HG03342 (cell line): Measurements from ENCODE around the gene MT1G.
"Not testable (repeated sequence)": the region's sequence is repeated elsewhere in the genome, so short reads cannot be mapped to it uniquely, and the experiment has no call there.

ENCODE experiments used
- ATAC-seq: cut with Tn5 transposase; IDR thresholded peaks from one replicate; pipeline ENCODE4 v1.9.1; 2021; ENCODE audit warnings: mild to moderate bottlenecking, moderate library complexity; ENCODE audit not compliant: unreplicated experiment

Gene MT1G

DNA sequence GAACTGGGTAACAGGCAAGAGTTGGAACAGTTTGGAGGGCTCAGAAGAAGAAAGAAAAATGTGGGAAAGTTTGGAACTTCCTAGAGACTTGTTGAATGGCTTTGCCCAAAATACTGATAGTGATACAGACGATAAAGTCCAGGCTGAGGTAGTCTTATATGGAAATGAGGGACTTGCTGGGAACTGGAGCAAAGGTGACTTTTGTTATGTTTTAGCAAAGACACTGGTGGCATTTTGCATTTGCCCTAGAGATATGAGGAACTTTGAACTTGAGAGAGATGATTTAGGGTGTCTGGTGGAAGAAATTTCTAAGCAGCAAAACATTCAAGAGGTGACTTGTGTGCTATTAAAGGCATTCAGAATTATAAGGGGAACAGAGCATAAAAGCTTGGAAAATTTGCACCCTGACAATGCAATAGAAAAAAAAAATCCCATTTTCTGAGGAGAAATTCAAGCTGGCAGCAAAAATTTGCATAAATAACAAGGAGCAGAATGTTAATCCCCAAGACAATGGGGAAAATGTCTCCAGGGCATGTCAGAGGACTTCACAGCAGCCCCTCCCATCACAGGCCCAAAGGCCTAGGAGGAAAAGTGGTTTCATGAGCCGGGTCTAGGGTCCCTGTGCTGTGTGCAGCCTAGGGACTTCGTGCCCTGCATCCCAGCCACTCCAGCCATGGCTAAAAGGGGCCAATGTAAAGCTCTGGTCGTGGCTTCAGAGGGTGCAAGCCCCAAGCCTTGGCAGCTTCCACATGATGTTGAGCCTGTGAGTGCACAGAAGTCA, 46.0 kb downstream of the MT1G start:
- not testable (repeated sequence) for ATAC-seq

DNA sequence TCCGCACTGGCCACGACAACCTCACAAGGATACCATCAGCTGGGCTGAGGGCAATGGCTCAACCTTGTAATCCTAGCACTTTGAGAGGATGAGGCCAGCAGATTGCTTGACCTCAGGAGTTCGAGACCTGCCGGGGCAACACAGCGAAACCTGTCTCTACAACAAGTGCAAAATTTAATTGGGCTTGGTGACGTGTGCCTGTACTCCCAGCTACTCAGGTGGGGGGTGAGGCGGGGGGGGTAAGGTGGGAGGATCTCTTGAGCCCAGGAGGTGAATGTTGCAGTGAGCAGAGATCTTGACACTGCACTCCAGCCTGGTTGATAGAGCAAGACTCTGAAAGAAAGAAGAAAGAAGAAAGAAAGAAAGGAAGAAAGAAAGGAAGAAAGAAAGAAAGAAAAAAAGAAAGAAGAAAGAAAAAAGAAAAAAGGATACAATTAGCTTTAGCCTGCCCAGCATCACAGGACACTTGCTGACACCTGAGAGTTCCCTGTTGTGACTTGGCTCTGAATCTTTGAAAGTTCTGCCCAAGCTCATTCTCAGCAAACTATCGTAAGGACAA, 47.4 kb downstream of the MT1G start:
- no peak for ATAC-seq

DNA sequence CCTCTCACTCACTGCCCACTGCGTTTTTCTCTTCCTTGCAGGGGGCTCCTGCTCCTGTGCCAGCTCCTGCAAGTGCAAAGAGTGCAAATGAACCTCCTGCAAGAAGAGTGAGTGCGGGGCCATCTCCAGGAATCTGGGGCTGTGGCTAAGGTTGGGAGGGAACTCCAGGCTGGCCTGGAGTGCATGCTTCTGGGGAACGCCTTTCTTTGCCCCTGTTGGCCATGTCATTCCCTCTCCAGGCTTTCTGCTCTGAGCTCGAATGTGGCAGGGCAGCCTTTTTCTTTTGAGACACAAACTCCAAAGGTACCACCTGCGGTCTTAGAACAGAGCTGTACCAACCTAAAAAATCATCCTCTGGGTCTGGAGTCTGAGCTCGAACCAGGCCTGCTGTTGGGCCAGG, 49.7 kb downstream of the MT1G start:
- ATAC-seq, result no peak

DNA sequence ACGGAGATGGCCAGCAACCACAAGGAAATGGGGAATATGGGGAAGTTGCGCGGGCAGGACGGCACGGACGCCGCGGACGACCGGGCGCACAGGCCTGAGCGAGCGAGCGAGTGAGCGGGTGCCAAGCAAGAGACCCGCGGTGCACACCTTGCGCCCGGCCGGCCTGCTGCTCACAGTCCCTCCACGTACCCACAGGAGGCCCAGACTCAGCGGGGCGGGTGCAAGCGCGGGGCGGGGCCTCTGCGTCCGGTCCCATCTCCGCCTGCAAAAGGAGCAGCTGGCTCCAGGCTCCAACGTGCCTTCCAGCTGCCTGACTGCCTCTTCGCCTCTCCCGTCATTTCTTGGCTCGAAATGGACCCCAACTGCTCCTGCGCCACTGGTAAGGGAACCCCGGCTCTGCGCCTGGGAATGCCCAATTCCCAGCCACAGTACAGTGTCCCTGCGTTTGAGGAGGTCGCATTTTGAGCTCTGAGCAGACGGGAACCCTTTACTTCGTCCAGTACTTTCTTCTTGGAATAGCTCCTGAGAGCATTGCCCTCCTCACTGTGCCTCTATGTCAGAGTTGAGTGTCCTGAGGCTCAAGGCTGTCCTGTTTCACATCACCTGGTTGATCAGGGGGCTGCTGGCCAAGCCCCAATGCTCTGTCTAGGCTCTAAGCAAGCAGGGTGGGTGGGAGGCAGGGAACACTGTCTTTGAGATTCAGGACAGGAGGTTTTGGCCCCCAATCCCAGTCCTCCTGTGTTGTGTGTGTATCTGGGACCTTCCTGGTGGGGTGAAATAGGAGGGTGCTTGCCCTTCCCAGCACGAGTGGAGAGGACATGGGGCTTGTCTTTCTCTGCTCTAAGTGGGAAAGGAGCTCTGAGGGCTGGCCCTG, 50.4 kb downstream of the MT1G start:
- no peak for ATAC-seq
